HT1080 (cell line): Measurements from ENCODE around the gene CXCR6. TPM values are rescaled to one million over a fixed set of nuclear protein-coding genes. Genes with fewer than 3 reads are reported as not detected.

Experiments used
- DNase-seq: peaks from one replicate; pipeline ENCODE4 v3.0.0-alpha.2; 2015; ENCODE audit warnings: low read depth
- total RNA-seq: library from RNA; depleted of rRNA; stranded (reverse); fragments of >200 nt; shearing (Covaris generic); gene quantifications from 2 replicates; pipeline ENCODE4 v1.2.3, GENCODE V29; 2014

Gene CXCR6
- total RNA-seq, 1 experiment from 2014 or later = not detected

DNA sequence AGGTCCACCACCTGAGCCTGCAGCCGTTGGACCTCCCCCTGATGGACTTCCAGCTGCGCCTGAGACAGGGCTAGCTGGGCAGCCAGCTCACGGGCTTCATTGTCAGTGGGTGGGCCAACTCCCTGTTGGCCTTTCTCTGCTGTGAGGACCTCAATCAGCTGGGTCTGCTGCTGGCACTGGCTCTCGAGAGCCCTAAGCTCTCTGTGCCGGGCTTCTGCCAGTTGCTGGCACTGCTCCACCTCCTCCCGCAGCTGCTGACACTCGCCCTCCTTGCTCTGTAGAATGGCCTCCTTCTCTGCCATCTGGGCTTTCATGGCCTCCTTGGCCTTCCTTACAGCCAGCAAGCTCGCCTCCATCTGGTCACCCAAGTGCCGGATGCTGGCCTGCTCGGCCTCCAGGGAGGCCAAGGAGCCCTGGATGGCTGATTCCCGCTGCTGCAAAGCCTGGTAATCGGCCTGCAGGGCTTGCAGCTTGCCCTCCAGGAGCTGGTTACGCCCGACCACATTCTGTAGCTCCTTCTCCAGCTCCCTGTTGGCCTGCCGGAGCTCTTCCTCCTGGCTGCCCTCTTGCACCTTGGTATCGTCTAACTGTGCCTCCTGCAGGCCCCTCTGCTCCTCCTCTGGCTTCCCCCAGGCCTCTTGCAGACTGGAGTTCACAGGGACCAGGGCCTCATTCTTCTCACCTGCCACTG, 23.8 kb downstream of the CXCR6 start:
- no peak for DNase-seq

DNA sequence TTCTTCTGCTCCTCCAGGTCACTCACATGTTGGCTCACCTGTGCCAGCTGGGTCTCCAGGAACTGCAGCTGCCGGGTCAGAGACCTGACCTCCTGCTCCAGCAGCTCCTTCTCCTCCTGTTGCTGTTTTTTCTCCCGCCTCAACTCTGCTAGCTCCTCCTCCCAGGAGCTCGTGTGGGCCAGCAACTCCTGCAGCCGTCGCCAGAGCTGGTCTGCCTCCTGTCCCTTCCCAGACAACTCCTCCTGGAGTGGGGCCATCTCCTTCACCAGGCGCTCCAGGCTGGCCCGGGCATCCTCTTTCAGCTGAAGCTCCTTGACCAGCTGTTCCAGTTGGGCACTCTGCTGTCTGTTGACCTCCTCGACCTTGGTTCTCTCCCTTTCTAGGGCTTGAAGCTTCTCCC, 24.5 kb downstream of the CXCR6 start:
- DNase-seq = no peak

DNA sequence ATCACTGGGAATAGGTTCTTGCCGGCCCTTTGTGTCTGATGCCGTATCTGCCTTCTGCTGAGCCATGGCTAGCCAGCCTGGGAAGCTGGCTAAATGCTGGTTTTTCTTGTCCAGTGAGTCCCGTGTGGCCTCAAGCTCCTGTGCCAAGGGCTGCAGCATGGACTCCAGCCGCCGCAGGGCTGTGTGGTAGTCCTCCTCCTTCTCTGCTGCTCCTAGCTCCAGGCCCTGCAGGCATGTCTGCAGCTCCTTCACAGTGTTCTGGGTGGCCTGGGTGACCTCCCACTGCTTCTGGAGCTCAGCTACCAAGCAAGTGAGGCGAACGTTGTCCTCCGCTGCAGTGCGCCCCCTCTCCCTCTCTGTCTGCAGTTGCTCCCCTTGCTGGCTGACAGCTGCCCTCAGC, 24.9 kb downstream of the CXCR6 start:
- no peak for DNase-seq

DNA sequence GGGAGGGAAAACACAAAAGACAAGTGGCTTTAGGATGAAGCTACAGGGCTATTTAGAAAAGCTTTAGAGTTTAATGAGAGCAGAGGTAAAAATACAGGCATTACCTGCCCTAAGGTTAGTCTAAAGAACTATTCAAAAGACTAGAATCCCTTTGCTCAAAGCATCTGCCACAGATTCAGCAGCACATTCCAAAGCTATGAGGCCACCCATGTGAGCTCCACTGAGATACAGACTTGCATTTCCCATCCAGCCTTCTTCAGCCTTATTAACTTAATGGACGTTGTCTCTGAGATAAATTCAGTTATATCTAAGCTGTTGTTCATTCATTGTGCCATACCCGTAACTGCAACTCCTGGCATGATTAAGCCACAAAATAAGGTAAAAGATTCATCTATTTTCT, 25.4 kb downstream of the CXCR6 start:
- no peak for DNase-seq

DNA sequence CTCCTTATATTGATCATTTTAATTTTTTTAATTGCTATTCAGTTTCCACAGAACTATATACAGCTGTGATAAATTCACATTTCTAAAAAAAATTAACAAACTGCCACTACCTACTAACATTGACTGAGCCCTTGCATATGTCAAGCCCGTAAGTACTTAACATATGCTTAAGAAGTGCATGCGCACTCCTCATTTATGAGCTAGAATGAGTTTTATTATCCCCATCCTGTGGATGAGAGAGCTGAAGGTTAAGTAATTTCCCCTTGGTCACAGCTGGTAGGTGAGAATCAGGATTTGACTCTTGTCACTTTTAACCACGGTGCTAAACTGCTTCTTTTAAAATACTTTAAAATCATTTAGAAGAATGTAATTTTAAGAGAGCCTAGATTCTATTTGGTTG, 25.9 kb downstream of the CXCR6 start:
- no peak for DNase-seq

DNA sequence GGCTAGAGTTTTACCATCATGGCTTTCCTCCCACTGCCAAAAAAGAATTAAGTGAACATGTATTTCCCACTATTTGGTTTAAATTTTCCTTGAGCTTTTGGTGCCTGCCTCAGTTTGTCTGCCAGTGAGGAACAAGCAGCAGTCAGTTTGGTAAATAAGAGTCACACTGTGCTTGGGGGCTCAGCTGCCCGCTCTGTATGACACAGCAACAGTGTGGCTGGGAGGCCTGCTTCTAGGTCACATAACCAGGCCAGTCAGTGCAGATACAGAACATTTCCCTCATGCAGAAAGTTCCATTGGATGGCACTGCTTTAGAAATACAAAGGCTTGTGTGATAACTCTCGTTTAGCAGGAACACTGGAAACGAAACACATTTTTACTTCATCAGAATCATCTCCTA, 26.7 kb downstream of the CXCR6 start:
- DNase-seq = no peak

DNA sequence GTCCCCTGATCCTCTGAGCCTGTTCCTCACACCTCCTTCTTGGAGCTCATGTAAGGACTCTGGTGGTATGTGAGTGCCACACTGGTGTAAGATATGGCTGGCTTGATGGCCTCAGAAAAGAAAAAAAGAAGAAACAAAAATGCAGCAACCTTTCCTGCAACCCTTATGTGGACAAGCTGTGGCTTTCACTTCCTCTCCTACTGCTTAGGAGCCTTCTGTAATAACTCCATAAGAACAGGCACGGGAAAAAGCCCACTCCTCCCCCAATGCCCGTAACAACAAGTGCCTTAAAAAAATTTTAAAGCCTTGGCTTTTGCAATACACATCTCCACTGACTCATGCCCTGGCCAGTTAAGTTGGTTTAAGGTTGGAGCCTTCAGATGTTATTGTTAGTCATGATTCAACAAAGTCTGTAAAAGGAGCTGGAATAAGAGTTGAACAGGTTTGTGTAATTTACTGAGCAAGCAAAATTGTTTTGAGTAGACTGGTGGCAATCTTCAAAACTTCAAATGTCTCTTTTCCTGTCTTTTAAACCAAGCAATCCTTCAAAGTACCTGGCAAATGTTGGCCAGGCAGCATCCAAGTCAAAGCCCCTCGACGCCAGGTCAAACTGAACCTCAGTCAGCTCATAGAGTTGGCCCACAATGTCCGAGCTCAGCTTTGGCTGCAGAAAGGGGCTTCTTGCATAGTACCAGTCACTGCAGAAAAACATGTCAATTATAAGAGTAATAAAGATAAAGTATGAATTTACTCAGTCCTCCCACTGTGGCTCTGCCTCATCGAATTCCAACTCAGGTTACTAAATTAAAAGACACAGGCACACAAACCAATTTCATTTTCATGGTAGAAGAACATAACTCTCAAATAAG, 29.5 kb downstream of the CXCR6 start:
- peak; percentile 95 for DNase-seq

DNA sequence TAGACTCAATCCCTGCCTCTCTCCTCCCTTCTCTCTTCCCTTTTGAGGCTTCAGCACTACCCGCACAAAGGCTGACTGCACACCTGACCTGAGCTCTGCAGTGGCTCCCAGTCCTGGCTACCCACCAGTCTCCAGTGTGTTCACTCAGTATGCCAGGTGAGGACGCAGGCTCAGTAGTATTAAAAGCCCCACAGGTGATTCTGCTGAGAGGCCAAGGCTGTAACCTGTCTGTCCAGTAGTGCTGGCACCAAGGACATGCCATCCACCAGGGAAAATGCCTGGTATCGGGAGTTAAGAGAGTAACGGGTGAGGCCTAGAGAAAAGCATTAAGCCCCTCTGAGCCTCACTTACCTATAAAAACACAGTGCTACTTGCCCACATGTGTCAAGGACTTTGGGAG, 31.4 kb downstream of the CXCR6 start:
- DNase-seq = no peak

DNA sequence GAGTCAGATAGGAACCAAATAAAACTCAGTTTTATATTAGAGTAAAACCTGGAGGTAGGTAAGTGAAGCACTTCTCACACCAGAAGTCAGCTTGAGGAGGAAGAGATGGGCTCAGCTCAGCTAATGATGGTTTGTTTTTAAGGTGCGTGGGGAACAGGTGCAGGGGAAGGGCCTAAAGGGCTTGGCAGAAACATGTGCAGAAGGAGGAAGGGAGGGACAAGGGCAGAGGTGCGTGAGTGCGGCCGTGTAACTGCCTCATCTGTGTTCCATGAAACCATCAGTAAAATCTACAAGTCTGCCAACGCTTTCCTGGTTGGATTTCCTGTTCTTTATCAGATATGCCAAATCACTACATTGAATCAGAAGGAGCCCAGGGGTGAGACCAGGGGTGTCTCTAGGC, 32.4 kb downstream of the CXCR6 start:
- no peak for DNase-seq

DNA sequence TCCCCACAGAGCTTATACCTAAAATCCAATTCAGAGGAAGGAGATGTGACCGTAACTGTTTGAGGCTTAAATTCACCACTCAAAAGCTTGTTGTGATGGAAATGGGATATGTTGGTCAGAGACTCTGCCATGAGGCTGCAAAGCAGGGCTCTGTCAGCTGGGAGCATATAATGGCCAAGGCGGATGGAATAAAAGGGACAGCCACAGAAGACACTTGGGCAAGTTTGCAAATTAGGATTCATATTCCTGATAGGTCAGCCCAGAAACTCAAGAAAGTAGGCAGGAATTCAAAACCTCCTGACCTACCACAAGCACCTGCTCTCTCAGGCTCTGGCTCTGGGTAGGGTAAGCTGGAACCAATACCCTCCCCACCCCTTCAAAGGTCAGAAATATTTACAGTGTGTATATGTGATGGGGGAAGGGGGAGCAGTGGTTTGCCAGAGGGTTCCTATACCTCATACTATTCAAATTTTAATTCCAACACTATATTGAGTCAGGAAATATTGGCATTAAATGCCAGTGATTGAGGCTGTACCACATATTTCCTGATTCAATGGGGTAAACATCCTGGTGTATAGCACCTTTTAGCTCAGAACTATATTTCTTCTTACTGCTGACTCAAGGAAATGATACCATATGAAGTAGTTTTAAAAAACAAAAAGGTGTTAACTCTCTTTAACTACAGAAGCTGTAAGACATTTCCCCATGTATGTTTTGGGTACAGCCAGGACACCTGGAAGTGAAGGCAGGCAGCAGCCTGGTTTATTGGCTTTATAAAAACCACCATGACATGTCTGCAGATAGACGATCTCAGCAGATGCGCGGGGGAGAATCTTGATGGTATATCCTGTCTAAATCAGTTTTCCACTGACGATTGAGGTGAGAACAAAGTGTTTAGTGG, 33.2 kb downstream of the CXCR6 start:
- no peak for DNase-seq

DNA sequence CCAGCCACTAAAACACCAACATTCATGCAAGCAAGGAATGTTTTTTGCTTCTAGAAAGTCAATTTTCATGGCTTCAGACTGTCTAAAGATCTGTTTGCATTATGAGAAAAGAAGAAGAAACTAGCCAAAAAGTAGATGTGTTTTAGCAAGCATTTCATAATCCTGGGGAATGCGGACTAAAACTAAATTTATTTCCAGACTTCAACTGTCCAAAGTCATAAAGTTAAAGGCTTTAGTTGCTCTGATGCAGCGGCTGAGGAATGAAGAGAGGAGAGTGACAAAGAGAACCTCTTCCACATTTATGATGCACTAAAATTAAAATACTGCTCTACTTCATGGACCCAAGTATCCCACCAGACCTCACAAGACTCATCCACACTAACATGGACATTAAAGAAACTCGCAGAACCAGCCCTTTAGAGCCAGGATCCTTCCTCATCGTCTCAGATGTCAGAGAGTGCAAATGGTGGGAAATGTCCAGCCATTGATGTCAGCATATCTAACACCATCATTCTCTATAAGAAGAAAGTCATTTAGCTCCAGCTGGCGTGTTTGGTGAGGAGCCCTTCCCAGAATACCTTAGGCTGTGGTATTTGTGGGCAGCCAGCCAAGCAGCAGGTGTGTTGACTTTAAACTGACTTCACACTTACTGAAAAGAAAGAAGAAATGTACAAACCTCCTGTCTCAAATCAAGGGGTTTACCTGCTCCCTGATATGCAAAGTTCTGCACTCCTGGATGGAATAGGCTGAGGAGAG, 34.9 kb downstream of the CXCR6 start:
- DNase-seq = no peak

DNA sequence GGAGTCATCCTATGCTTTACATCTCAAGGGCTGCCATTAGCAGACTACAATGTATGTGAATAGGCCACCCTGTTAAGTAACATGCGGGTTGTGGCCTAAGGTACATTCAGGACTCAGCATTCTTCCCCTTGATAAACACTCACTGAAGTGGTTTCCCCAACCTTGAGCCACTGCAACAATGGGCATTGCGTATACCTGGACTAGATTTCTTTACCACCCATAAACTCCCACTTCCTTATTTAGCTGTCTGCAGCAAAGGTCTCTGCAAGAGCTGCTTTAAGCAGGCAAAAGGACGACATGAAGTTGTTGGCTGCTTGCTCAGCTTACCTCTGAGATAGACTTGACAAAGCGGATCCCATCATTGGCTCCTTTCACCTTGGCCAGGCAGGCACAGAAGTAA, 36.1 kb downstream of the CXCR6 start:
- no peak for DNase-seq

DNA sequence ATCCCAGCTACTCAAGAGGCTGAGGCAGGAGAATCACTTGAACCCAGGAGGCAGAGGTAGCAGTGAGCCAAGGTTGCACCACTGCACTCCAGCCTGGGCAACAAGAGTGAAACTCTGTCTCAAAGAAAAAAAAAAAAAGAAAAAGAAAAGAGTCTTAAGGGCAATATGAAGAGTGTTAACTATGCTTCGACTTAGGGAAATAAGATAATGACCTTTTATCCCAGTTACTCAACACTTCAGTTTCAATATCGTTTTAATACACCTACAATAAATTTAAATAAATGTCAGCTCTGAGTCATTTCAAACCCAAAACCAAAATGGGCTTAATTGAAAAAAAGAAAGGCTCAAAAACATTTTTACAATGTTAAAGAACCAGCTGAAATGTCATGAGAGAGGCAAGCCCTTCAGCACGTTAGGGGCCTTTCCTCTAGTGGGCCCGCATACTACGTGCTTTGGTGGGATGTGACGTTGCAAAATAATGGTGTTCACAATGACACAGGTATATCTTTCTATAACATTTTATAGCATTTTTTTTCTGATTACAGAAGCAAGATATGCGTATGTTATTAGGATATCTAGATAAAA, 37.1 kb downstream of the CXCR6 start:
- DNase-seq = no peak

DNA sequence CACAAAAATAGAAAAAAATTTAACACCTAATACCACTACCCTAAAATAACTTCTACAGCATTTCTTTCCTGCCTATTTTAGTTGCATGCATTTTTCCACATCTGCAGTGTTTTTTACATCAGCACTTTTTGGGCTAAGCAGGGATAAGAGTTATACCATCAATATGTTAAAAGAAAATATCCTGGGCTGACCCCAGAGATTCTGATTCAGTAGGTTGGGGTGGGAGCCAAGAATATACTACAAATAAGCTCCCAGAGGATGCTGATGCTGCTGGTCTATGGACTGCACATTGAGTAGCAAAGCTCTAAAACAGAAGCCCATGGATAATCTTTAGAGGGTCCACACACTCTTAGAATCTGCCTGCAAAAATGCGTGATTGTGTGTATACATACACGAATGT, 37.6 kb downstream of the CXCR6 start:
- no peak for DNase-seq

DNA sequence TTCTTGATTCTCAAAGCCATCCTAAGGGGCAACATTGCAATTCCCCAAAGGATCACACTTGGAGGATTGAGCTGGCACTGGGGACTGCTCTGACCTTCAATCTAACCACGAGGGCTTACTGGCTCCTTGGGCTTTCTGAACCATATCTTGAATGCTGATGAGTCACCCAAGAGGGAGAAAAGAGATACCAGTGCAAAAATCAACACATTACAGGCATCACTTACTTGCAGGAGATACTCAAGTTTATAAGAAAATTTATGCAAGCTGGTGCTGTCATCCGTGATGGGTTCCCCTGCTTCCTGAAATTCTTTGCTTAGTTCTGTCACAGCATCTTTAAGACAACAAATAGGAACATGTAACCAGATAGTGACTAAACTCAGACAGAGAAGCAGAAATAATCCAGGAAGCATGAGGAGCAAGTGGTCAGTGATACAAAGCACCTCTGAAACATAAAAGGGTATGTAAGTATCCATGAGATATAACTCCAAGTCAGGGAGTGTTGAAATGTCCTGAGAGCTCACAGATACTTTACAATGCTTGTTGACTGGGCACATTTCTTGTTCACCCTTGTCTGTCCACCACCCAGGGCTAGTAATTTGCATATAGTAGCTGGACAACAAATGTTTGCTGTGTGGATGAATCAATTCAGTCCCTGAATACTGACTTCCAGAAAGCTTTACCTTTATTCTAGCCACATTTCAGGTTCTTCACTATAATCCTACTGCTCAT, 38.2 kb downstream of the CXCR6 start:
- peak; percentile 62 for DNase-seq

DNA sequence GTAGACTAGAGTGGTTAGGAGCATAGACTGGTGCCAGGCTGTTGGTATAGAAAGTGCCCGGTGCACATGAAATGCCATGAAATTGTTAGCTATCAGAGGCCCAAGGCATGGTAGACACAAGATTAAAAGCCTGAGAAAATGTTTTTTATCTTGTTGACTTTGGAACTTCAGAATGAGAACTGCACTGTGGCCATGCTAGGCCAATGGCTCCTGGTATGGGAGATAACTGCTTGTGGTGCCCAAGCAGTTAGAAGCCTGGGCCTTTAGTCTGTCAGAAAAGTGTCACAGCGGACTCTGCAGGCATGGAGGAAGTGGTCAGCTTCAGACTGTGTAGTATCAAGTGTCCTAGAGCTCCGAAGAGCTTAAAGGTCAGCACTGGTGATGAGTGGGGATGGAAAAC, 40.5 kb downstream of the CXCR6 start:
- no peak for DNase-seq

DNA sequence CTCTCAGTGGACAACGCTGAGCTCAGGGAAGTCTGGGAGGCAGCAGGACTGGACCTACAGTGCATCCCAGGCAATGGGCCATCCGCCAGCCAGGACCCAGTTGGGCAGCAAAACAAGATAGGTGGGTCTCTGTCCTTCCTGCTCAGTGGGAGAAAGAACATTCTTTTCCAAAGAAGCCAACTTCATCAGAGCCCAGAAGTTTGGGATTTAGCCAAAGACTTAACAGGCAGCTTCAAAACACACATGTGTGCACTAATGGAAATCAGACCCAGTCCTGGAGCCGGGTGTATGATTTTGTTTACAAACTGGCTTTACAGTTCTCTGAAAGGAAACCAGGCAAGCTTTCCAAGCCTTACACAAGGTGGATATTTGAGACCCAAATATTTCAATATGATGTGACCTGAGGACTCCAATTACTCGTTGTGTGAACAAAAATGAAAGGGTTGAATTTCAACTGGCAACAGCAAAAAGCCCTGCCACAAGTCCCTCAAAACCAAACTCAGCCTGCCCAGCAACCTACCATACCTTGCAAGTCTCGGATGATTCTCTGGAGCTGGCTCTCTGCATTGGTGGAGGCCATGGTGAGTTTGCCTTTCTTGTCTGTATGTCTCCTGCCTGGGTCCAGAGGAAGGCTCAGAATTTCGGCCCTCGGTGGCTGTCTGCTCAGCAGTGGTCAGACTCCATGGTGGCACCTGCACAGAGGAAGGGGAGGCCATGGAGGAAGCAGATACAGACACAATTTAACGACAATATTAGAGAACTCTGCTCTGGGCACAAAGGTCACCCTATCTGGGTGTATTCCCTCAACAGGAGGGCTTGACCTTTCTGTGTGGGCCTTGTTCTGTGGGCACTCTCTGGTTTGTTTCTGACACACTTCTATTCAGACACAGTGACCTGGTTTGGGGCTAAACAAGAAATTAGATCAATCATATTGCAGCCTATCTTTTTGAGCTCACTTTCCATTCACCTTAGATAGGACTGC, 41.4 kb downstream of the CXCR6 start:
- DNase-seq = no peak

DNA sequence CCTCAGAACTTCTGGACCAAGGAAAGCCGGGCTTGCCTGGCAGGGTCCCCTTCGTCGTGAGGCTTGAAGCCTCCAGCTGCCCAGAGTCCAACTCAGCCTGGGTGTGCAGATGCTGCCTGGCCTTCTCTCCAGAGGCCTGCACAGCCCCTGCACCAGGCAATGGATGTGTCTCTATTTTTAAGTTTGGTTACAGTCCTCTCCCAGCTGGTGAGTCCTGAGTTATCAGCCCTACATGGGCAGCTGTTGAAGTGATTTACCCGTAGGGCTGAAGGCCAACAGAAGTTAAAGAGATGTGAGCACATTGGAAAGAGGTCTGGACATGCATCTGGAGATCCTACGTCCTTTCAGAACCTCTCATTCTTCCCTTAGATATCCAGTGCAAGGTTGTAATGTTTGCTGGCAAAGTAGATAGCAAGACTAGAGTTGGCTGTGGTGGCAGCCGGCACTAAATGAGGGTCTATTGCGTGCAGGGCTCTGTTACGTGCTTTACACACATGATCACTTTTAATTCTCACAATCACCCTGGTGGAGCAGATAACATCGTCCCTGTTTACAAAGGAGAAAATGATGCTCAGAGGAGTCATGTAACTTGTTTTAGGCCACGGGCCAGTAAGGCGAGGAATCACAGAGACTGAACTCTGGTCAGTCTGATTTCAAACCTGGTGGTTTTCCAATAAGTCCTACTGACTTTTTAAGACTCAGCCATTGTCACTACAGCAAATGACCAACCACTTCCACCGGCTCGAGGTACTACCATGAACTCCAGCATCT, 42.5 kb downstream of the CXCR6 start:
- no peak for DNase-seq
